HuH-7 (cell line): ENCODE data around the gene THPO.
A peak's percentile ranks its signal among the peaks of the same experiment; 100 is the strongest.

Experiments used
- DNase-seq: peaks from one replicate; pipeline ENCODE4 v3.0.0; 2011; ENCODE audit warnings: low spot score

THPO gene

DNA sequence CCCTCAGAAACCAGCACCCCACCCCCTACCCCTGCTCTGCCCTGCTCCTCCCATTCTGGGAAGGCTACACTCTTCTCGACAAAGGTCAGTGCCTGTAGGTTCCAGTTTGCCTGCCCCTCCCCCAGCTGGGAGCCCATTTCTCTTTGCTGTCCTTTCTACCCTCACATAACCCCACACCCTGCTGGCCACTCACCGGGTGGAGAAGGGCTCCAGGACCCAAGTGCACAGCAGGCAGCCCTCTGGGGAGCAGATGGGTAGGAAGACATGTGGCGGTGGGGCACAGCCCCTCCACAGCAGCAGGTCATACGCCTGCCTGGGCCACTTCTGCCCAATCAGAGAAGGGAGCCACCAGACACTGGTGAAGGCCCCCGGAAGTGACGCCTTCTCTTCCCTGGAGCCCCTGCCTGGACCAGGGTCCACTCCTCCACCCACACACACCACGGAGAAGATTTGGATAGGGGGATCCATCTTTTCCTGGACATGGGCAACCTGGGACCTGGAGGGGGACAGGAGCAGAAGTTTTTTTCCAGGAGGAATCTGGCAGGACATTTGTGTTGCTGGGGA is at the start of gene THPO:
Gene THPO (minus strand): TSS at position 326 of the 564 bp plus-strand sequence. CDS start 1,948 bp downstream, outside the sequence.
- DNase-seq = peak; percentile 94

DNA sequence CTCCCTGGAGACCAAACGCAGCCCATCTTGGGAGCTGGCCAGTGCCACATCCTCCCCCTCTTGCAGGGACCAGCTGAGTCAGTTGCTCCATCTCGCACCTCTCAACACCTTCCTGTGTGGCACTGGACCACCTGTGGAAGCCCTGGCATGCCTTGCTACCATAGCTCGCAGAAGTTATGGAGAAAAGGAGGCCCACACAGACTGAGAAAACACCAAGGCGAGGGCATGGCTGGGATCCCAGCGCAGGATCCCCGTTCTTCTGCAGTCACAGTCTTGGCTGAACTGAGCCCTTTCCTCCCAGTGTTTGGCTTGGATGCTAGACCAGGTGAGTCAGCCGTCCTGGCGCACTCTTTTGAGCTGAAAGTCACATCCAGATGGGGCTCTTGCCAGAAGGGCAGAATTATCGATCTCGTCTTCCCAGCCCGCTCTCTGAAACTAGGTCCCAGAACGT is 48.7 kb upstream of the THPO start:
- no peak for DNase-seq

DNA sequence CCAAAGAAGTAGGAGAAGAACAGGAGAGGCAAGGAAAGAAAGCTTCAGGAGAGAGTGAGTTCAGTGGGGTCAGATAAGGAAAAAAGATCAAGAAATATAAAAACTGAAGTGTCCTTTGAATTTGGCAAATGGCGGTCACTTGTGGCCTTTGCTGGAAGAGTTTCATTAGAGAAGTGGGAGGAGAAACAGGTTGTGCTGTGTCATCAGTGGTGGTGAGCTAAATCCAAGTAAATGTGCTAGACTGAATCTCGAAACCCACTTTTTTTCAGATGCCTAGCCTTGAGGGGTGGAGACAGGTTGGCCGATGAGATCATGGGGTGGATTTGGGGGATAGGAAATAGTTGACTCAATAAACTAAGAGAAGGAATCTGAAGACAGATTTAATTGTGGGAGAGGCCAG is 45.6 kb upstream of the THPO start:
- DNase-seq = no peak

DNA sequence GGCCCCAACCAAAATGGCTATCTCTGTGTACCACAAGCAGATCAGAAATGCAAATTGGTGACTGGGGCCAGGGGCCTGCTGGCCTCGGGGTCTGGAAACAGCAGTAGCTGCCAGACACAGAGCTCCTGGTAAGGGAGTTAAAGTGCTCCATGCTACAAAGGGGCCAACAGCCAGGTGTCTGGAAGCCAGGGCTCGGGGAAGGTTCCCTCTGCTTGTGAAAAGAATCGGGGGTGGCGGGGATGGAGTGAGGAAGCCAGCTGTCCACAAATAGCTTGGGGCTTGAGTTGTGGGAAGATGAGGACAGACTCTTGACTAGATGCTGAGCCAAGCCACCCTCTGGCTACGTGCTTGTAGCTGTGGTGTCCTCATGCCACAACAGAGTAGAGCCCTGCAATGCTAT is 41.2 kb upstream of the THPO start:
- DNase-seq = no peak

DNA sequence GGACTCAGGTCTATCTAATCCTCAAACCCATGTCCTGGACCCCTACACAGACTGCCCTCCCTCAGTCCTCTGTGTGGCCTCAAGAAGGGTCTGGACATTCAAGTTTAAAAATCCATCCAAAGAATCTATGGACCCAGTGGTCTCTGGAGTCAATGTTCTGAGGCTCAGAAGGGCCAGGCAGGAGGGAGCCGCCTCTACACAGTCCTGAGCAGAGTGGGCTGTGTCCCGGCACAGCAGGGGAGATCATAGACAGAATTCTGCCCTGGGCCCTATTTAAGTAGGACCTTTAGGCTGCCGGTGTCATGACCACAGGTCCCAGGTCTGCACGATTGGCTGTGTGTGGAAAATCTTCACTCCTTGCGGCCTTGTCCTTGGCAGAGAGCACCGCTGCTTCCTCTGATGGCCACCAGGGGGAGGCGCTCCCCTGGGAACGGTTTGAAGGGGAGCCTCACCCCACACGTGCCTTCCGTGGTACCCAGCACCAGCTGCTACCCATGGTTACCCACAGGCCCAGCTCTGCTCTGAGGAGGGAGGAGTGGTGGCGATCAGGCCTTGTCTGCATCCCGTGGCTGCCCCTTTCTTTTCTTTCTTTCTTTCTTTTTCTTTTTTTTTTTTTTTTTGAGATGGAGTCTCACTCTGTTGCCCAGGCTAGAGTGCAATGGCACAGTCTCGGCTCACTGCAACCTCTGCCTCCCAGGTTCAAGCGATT is 39.8 kb upstream of the THPO start:
- DNase-seq = peak; percentile 72

DNA sequence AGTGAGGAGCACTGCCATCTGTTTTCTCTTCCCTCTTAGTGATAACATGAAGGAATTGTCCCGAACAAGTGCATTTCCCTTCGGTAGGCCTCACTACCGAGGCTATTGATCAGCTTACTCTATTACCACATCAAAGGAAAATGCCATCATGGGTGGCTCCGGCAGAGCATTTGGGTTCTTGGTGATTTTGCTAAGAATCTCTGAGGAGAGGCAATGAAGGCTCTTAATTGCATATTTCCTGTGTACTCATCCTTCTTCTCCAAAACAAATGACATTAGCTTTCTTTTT is 37.1 kb upstream of the THPO start:
- no peak for DNase-seq

DNA sequence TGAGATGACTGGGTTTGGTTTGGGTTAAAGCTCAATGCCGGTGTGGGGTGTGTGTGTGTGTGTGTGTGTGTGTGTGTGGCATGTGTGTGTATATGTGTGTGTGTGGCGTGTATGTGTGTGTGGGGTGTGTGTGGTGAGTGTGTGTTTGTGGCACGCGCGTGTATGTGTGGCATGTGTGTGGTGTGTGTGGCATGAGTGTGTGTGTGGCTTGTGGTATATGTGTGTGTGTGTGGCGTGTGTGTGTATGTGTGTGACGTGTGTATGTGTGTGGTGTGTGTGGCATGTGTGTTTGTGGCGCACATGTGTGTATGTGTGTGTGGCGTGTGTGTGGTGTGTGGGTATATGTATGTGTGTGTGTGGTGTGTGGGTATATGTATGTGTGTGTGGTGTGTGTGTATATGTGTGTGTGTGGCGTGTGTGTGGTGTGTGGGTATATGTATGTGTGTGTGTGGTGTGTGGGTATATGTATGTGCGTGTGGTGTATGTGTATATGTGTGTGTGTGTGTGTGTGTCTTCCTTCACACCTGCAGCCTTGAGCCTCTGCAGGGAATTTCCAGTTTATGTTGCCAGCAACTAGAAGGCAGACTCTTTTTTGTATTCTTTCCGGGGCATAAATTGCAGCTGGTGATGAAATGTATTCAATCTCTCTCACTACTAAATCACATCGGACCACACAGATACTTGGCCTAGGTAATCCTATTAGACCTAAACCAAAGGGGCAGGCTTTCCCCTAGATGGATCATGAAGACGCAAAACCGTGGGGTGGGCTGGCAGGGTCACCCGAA is 36.6 kb upstream of the THPO start:
- DNase-seq = no peak

DNA sequence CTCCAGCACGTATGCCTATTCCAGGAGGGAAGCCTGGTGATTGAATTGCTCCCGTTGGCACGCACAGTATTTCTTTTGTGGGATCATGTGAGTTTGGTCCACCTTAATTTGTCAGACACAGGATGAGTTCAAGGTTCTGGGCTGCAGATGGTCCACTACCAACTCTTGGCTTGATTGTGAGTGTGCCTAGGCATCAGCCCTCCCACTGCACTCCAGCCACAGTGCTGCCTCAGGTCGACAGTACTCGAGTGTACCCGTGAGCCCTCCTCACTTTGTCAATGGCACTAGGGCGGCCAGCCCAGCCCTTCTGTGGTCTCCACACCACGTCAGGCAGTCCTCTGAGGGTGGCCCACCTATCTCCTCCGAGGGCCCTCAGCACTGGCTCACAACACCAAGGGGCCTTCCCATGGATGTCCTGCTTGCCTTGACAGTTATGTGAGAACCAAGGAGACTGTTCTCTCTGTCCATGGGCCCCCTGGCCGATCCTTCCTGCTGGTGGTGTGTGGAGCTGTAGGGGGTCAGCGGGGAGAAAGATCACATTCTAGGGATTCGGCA is 32.0 kb upstream of the THPO start:
- no peak for DNase-seq

DNA sequence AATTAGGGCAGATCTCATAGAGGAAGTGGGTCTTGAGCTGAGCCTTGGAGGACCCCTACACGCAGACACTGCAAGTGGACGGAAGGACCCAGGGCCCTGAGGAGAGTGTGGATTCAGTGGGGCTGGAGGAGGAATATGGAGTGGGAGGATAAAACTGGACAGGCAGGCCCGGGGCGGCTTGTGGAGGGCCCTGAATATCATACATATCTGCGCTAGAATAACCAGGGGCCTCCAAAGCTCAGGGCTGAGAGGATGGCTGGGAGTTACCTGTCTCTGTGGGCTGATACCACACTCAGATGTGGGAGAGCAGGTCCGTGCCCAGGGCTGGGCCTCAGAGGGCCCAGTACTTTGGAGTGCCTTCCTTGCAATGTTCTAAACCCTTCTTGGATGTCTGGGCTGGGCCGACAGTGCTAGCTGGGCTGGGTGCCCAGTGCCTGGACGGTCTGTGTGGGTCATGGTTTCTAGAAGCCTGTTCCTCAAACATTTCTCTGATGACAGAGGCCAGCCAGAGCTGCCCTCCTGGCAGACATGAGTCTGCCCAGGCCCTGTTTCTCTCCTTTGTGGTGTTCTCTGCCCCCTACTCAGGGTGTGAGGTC is 31.4 kb upstream of the THPO start:
- no peak for DNase-seq

DNA sequence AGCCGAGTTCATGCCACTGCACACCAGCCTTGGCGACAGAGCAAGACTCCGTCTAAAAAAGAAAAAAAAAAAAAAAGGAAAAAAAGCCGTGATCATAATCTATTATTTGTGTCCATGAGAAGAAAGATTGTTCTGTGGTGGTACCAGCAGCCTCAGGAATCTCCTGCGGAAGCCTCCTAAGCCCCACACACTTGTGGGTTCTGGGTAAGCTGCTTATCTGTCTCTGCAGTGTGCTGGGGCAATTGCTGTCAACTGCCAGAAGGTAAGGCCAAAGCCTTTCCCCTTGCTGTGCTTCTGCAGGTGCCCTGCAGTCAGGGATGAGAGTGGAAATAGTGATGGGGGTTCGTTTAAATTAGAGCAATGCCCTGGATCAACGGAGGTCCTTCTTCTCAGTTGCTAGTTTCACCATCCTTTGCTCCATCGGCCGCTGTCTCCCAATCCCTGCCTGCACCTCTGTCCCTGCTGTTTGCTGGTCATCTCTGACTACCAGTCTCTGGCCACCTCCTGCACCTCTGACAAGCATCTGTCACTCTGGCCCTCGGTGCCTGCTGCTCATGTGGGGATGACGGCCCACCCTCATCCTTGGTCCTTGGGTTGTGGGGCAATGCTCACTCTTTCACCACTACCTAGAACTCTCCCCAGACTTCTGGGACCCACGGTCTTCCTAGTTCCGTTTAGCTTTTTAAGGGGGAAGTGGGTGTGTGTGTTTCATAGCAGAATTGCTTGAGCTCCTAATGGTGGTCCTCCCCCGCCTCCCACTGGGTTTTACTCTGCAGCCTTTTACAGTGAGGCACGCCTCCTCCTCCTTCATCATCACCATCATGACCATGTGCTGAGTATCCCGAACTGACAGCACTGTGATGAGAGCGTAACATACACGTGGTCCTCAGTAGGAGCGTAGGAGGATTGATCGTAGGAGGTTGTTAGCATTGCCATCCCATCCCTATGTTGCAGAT is 27.3 kb upstream of the THPO start:
- no peak for DNase-seq

DNA sequence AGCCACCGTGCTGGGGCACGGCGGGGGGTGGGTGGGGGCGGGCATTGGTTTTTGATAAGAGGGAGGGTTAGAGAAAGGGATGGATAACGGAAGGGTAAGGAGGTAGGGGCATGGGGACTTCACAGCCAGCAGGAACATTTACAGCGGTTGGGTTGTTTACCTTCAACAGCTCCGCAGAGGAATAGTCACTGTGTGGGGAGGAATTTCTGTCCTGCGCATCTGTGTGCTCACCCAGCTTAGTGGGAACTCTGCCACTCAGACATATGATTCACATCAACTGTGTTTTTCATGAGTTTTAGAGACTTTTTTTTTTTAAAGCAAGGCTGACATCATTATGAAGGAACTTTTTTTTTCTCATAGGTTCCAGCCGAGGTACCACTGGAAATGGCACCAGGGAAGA is 21.4 kb upstream of the THPO start:
- no peak for DNase-seq

DNA sequence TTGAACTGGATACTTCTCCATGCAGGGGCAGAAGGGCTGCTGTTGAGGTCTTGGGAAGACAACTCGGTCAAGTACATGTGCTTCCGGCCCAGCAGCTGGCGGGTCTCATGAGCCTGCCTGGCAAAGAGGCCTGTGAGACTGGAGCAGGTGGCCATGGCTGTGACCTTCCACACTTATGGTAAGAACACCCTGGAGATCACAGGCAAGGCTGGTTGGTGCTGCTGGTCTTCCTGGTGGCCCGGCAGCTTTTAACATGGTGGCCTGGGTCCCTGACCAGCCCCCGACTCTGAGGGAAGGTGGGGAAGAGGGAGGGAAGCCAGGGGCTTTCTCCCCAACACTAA is 17.3 kb upstream of the THPO start:
- DNase-seq = no peak

DNA sequence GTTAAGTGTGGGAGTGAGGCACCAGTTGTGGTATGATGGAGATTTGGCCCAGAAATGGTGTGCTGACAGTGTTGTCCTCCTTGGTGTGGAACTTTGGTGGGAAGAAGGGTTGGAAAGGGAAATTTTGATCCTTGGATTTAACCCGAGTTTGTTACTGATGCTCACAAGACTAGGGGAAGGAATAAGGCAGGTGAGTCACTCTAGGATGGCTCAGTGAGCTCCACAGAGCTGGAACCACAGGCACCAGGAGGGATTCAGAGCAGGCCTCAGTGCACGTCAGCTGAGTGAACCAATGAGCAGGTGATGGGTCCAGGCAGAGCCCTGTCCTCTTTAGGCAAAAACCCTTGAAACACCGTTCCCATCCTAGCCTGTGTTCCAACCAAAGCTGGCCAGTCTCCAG is 13.3 kb upstream of the THPO start:
- DNase-seq = no peak

DNA sequence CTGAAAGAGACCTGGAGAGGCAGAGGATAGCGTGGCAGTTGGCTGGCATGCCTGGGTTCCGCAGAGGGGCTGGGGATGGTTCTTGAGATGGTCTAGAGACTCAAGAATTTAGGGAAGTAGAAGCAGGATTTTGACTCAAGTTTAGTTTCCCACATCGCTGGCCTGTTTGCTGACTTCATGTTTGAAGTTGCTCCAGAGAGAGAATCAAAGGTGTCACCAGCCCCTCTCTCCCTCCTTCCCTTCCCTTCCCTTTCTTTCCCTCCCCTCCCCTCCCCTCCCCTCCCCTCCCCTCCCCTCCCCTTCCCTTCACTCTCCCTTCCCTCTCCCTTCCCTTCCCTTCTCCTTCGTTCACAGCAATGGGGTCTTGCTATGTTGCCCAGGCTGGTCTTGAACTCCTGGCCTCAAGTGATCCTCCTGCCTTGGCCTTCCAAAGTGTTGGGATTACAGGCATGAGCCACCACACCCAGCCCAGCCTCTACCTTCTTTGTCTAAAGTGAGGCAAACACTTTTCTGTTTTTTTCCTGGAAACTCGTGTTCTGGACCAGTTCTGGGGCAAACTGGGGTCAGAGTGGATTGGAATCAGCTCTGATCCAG is 12.0 kb upstream of the THPO start:
- no peak for DNase-seq

DNA sequence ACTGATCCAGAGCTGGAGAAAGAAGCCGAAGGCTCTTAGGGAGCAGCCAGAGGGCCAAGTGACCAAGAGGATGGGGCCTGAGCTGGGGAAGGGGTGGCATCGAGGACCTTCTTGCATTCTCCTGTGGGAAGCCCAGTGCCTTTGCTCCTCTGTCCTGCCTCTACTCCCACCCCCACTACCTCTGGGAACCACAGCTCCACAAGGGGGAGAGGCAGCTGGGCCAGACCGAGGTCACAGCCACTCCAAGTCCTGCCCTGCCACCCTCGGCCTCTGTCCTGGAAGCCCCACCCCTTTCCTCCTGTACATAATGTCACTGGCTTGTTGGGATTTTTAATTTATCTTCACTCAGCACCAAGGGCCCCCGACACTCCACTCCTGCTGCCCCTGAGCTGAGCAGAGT is 11.4 kb upstream of the THPO start:
- no peak for DNase-seq

DNA sequence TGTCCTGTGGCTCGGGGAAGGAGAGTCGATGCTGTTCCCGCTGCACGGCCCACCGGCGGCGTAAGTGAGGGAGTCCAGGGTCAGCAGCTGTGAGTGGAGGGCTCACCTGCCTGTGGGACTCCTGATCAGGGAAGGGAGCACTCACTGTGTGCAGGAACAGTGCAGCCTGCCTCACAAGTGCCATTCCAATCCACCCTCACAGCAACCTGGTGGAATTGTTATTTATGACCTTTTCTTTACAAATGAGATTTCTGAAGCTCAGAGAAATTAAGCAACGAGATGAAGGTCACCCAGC is 10.9 kb upstream of the THPO start:
- no peak for DNase-seq

DNA sequence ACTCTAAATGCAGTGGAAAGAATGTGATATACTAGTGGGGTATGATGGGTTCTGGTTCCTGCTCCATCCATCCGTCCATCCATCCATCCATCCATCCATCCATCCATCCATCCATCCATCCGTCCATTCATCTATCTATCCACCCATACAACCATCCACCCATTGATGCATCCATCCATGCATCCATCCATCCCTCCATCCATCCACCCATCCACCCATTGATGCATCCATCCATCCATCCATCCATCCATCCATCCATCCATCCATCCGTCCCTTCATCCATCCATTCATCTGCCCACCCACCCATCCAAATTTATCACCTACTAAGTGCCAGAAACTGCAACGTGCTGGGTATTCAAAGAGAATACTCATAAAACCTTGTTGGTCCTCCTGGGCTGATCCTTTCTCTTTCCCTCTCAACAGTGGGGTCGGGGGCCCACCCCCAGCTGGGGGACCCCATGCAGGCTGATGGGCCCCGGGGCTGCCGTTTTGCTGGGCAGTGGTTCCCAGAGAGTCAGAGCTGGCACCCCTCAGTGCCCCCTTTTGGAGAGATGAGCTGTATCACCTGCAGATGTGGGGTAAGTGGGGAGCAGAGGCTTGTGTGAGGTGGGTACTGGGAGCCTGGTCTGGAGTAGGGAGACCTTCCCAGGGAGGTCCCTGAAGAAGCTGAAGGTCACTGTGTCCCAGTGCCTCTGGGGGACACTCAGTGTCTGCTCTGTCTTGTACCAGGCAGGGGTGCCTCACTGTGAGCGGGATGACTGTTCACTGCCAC is 10.3 kb upstream of the THPO start:
- no peak for DNase-seq

DNA sequence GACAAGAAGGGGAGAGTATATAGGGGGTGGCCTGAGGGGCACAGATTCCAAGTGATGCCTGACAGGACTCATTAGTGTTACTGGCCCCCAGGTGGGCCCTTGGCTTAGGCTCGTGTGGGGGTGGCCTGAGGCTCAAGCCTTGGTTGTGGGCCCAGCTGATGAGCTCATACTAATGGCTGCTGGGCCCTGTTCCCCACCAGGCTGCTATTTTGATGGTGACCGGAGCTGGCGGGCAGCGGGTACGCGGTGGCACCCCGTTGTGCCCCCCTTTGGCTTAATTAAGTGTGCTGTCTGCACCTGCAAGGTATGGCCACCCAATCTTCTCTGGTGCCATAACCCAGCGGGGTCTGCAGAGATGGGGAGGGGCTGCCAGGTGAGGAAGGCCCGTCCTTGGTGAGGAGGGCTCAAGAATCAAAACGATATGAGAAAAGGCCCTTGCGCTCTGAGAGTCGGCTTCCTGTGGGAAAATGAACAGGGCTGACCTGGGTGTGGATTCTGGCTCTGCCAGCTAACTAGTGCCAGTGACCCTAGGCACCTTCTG is 9.2 kb upstream of the THPO start:
- no peak for DNase-seq

DNA sequence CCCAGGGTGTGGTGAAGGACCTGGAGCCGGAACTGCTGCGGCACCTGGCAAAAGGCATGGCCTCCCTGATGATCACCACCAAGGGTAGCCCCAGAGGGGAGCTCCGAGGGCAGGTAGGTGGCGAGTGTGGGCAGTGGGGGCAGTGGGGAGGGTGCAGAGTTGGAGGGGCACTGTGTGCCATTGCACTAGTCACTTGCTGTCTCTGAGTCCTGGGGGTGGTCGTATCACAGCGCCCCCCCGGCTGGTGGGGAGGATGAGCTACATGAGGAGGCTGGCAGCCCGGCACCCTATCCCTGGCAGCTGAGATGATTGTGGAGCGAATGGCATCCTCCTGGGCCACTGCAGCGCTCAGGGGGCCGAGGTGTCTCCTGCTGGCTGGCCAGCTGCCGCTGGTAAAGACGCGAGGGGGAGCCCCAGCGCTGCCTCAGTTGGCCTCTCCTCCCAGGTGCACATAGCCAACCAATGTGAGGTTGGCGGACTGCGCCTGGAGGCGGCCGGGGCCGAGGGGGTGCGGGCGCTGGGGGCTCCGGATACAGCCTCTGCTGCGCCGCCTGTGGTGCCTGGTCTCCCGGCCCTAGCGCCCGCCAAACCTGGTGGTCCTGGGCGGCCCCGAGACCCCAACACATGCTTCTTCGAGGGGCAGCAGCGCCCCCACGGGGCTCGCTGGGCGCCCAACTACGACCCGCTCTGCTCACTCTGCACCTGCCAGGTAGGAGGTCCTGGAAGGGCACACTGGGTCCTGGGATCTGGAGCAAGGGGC is 8.2 kb upstream of the THPO start:
- DNase-seq = no peak
